Mammary epithelial cell (primary cell): Measurements from ENCODE around the gene TRHDE.

Experiments
- CTCF ChIP-seq, 2 donors: IDR thresholded peaks in 1 of 2; conservative IDR thresholded peaks in 1 of 2; 2 replicates each; pipeline ENCODE4 v1.5.1; 2011 to 2012; ENCODE audit warnings: inconsistent platforms in 2 of 2, low read length in 2 of 2, mild to moderate bottlenecking in 2 of 2, control low read depth in 1 of 2, low read depth in 1 of 2; ENCODE audit not compliant: insufficient read depth in 1 of 2; ENCODE audit errors: extremely low read depth in 1 of 2
- EZH2 ChIP-seq: IDR thresholded peaks from 2 replicates; pipeline ENCODE4 v1.6.1; 2012; ENCODE audit warnings: low read length, inconsistent platforms, borderline replicate concordance

GRCh38 chr12:72264548-72265175 lies 7.5 kb upstream of the TRHDE start:
- peak; percentile 48 to 57 for TF ChIP-seq CTCF (conservative IDR thresholded peaks at IDR 0.05 in 1 of 2, IDR thresholded peaks at IDR 0.05 in 1 of 2; ENCODE audit: extremely low read depth in 1 of 2, insufficient read depth in 1 of 2, low read depth in 1 of 2, low read length in 2 of 2)
- TF ChIP-seq EZH2: no peak
